GM10266 (cell line): ENCODE measurements around the gene CARHSP1.

ENCODE experiments used
- DNase-seq: peaks from one replicate; pipeline ENCODE4 v3.0.0; 2012; ENCODE audit errors: extremely low spot score
- TF ChIP-seq, protein P1 (sequence below): IDR thresholded peaks from 2 replicates; pipeline ENCODE4 v1.5.1; 2012; ENCODE audit warnings: mild to moderate bottlenecking, low read depth; ENCODE audit not compliant: control insufficient read depth, insufficient read depth; ENCODE audit errors: missing control alignments

Gene CARHSP1

DNA sequence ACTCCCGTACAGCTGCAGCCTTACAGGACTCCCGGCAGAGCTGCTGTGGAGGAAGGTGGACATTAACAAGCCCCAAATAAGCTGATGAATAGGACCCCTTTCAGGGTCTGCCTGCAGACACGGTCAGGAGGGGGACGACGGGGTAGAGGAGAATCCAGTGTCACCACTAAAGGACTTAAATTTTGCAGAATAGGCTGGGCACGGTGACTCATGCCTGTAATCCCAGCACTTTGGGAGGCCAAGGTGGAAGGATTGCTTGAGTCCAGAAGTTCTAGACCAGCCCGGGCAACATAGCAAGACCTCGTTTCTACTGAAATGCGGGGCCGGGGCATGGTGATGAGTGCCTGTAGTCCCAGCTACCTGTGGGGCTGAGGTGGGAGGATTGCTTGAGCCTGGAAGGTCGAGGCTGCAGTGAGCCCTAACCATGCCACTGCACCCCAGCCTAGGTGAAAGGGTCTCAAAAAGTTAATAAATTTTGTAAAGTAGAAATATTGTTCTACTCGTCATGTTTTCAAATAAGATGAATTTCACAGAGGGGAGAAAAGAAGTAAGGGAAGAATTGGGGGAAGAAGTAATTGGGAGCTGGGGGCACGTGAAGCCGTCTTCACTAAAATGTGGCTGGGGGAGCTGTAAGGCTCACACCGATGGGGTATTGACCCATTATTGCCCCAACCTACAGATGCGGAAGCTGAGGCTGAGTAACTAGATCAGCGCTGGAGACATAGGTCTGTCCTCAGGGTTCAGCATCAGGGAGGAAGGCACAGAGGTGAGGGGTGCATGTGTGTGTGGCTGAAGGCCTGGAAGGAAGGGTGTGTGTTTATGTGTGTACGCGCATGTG, 18.0 kb upstream of the CARHSP1 start:
- no peak for DNase-seq
- TF ChIP-seq, protein P1, sequence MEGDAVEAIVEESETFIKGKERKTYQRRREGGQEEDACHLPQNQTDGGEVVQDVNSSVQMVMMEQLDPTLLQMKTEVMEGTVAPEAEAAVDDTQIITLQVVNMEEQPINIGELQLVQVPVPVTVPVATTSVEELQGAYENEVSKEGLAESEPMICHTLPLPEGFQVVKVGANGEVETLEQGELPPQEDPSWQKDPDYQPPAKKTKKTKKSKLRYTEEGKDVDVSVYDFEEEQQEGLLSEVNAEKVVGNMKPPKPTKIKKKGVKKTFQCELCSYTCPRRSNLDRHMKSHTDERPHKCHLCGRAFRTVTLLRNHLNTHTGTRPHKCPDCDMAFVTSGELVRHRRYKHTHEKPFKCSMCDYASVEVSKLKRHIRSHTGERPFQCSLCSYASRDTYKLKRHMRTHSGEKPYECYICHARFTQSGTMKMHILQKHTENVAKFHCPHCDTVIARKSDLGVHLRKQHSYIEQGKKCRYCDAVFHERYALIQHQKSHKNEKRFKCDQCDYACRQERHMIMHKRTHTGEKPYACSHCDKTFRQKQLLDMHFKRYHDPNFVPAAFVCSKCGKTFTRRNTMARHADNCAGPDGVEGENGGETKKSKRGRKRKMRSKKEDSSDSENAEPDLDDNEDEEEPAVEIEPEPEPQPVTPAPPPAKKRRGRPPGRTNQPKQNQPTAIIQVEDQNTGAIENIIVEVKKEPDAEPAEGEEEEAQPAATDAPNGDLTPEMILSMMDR = no peak

GRCh38 chr16:8885674-8886592, 17.1 kb upstream of the CARHSP1 start:
- TF ChIP-seq, protein P1 = no peak
- no peak for DNase-seq

DNA sequence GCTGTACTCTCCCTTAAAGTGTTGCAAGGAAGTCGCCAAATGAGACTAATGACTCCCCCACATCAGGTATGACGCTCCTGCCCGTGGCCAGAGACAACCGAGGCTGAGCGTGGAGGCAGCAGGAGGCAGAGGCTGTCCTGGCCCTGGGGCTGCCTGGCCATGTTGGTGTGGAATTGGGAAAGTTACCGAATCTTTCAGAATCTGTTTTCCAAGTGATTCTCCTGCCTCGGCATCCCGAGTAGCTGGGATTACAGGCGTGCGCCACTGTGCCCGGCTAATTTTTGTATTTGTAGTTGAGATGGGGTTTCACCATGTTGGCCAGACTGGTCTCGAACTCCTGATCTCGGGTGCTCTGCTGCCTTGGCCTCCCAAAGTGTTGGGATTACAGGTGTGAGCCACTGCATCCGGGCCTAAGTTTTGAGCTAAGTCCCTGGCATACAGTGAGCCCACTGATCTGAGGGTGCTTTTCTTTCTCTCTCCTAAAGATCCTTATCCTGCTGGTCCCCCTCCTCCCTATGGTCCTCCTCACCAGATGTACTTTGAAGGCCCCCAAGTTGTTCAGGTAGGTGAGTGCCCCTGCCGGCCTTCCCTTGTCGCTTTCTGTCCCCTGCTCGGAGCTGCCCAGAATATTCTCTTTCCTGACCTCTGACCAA, 14.0 kb upstream of the CARHSP1 start:
- TF ChIP-seq, protein P1 = no peak
- no peak for DNase-seq

DNA sequence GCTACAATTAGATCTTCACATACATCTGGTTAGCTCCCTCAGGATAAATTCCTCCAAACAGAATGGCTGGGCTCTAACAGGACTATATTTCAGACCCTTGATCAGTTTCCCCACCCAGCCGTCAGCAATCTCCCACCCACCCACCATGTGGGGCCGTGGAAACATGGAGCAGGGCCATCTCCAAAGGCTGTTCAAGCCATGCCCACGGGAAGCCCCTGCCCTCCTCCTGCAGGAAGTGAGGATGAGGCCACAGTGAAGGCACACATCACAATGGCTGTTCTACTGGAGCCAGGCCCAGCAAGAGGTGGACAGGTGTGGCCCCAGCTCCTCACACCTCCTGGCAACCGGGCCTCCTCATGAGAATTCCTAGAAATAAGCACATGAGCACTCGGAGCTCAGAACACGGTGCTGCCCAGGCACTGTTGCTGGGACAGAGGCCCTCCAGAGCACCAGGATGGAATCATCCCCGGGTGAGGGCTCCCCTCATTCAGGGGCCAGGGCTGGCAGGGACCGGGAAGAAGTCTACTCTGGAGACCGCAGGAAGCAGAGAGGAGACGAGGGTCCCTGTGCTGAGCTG, 13.3 kb upstream of the CARHSP1 start, which contains the start of gene LITAFD:
TSS of gene LITAFD (plus strand) at position 311 of the 577 bp plus-strand sequence. CDS start 2,005 bp downstream, outside the sequence.
- TF ChIP-seq, protein P1 = no peak
- DNase-seq = no peak

DNA sequence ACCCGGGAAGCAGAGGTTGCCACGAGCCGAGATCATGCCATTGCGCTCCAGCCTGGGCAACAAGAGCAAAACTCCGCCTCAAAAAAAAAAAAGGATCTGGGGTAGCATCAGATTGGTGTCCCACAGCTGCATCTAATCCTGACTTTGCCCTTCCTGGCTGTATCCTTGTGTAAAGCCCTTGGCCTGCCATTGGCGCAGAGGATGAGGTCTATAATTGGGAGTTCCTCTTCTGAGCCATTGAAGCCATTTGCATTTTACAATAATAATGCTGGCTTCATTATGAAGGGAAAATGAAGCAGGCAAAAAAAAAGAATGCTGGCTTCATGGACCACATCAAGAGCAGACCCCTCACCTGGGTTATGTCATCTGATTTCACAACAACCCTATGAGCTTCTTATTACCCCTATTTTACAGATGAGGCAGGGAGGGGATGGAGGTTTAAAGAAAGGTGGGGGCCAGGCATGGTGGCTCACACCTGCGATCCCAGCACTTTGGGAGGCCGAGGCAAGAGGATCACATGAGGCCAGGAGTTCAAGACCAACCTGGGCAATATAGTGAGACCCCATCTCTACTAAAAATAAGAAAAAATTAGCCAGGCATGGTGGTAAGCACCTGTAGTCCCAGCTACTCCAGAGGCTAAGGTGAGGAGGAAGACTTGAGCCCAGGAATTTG, 12.2 kb upstream of the CARHSP1 start:
- TF ChIP-seq, protein P1 = no peak
- no peak for DNase-seq

DNA sequence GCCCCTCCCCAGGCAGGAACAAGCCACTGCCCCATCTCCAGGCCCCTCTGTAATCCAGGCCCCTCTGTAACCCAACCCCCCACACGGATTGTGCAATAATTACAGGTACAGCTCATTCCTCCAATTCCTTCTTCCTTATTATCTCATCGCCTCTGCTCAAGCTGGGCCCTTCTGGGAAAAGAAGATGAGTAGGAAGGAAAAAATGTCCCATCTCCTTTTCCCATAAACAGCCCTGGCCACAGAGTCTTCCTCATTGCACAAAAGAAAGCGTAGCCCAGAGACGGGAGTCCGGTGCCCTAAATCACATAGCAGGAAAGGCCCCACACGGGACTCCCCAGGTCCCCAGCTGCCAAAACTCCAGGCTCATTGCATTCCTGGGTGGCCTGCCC, 9.7 kb upstream of the CARHSP1 start:
- TF ChIP-seq, protein P1 = no peak
- DNase-seq = no peak
